A549 (cell line): ENCODE data around the gene ZDHHC18. TPM values are rescaled to one million over a fixed set of nuclear protein-coding genes. Genes with fewer than 3 reads are reported as not detected.
A peak's percentile ranks its signal among the peaks of the same experiment; 100 is the strongest.

Source experiments
- ATAC-seq, 2 experiments: fragments of 200-7000 bp in 1 of 2; fragments of >200 bp in 1 of 2; cut with Nextera tagmentation in 1 of 2; cut with Tn5 transposase in 1 of 2; 3 replicates each; pipeline versions ENCODE4 v1.8.0 to v1.9.1; 2018 to 2020; ENCODE audit warnings: mild to moderate bottlenecking in 1 of 2, moderate library complexity in 1 of 2
- CTCF ChIA-PET: fragments of 300-600 bp; sonication (Branson Sonifier 250); formaldehyde crosslinking; extraction: SDS; loops from one replicate; lab custom pipeline; 2021; ENCODE audit warnings: antibody characterized with exemption, inconsistent platforms; lab: Yijun Ruan, JAX
- POLR2A ChIA-PET: fragments of 350-600 bp; formaldehyde crosslinking; extraction: SDS; loops from one replicate; lab custom pipeline; 2021; ENCODE audit warnings: antibody characterized with exemption, inconsistent platforms; lab: Yijun Ruan, JAX
- DNase-seq, 2 experiments: peaks; one replicate each; pipeline versions ENCODE4 v3.0.0 to v3.0.0-alpha.2; 2011 to 2016; ENCODE audit warnings: low read depth in 1 of 2, low spot score in 1 of 2
- FAIRE-seq: peaks from 2 replicates; lab custom pipeline; 2011; peaks lifted over from hg19 to GRCh38; lab: Jason Lieb, UNC
- H3K27ac ChIP-seq, 2 experiments: fragments of >200 bp; sonication (Bioruptor Twin); formaldehyde crosslinking; 3 replicates each; pipeline ENCODE4 v1.5.1; 2016 to 2017
- H3K4me1 ChIP-seq: fragments of >200 bp; sonication (Bioruptor Twin); formaldehyde crosslinking; 3 replicates; pipeline ENCODE4 v1.6.1; 2016
- H3K4me2 ChIP-seq: fragments of >200 bp; sonication (Bioruptor Twin); formaldehyde crosslinking; 3 replicates; pipeline ENCODE4 v1.6.1; 2016
- H3K4me3 ChIP-seq: fragments of >200 bp; sonication (Bioruptor Twin); formaldehyde crosslinking; 3 replicates; pipeline ENCODE4 v1.5.1; 2016
- H3K9me3 ChIP-seq: fragments of >200 bp; sonication (Bioruptor Twin); formaldehyde crosslinking; 3 replicates; pipeline ENCODE4 v1.6.1; 2016
- CBX2 ChIP-seq: fragments of 200-600 bp; sonication (generic); IDR thresholded peaks from 2 replicates; pipeline ENCODE4 v1.6.1; 2016; ENCODE audit warnings: low read depth, mild to moderate bottlenecking, borderline replicate concordance
- CBX8 ChIP-seq: fragments of 200-600 bp; sonication (generic); IDR thresholded peaks from 2 replicates; pipeline ENCODE4 v1.6.1; 2016
- CEBPB ChIP-seq, 2 experiments: fragments of >200 bp in 1 of 2; sonication (Bioruptor Twin) in 1 of 2; formaldehyde crosslinking in 1 of 2; IDR thresholded peaks; 2 replicates each; pipeline ENCODE4 v1.6.1; 2012 to 2016
- CHD4 ChIP-seq: fragments of 200-600 bp; sonication (generic); IDR thresholded peaks from 2 replicates; pipeline ENCODE4 v1.6.1; 2016; ENCODE audit warnings: antibody characterized with exemption, mild to moderate bottlenecking, borderline replicate concordance
- E2F6 ChIP-seq: IDR thresholded peaks from 2 replicates; pipeline ENCODE4 v1.6.1; 2012; ENCODE audit warnings: low read depth, borderline replicate concordance
- EHF ChIP-seq: fragments of 250-450 bp; sonication (Bioruptor Pico); IDR thresholded peaks from 2 replicates; pipeline ENCODE4 v1.5.0; 2020; ENCODE audit warnings: mild to moderate bottlenecking
- EHMT2 ChIP-seq: fragments of 200-600 bp; sonication (generic); IDR thresholded peaks from 2 replicates; pipeline ENCODE4 v1.6.1; 2016; ENCODE audit warnings: antibody characterized with exemption, low read depth, mild to moderate bottlenecking, moderate library complexity
- ELK1 ChIP-seq: fragments of 150-350 bp; IDR thresholded peaks from 2 replicates; pipeline ENCODE4 v1.6.1; 2014; ENCODE audit warnings: low read depth, mild to moderate bottlenecking, low read length
- EP300 ChIP-seq, 2 experiments: fragments of >200 bp; sonication (Bioruptor Twin); formaldehyde crosslinking; IDR thresholded peaks; 2 replicates in 1 of 2; 3 replicates in 1 of 2; pipeline ENCODE4 v1.6.1; 2016 to 2017
- ESRRA ChIP-seq: fragments of 150-350 bp; IDR thresholded peaks from 2 replicates; pipeline ENCODE4 v1.6.1; 2014; ENCODE audit warnings: mild to moderate bottlenecking, low read length, borderline replicate concordance
- FOXS1 ChIP-seq: fragments of 250-450 bp; sonication (Bioruptor Pico); IDR thresholded peaks from 2 replicates; pipeline ENCODE4 v1.5.0; 2020; ENCODE audit warnings: mild to moderate bottlenecking, moderate library complexity
- HES2 ChIP-seq: fragments of >200 bp; sonication (Bioruptor Twin); formaldehyde crosslinking; IDR thresholded peaks from 2 replicates; pipeline ENCODE4 v1.6.1; 2016
- HMGXB4 ChIP-seq: fragments of 250-450 bp; sonication (Bioruptor Pico); IDR thresholded peaks from 2 replicates; pipeline ENCODE4 v1.5.0; 2021; ENCODE audit warnings: mild to moderate bottlenecking, moderate library complexity, borderline replicate concordance
- HOXA7 ChIP-seq: fragments of 250-450 bp; sonication (Bioruptor Pico); IDR thresholded peaks from 2 replicates; pipeline ENCODE4 v1.5.0; 2020; ENCODE audit warnings: mild to moderate bottlenecking, moderate library complexity
- HOXB5 ChIP-seq: fragments of 250-450 bp; sonication (Bioruptor Pico); IDR thresholded peaks from 2 replicates; pipeline ENCODE4 v1.5.0; 2020; ENCODE audit warnings: mild to moderate bottlenecking, moderate library complexity
- JUN ChIP-seq, 2 experiments: fragments of >200 bp; sonication (Bioruptor Twin); formaldehyde crosslinking; IDR thresholded peaks; 2 replicates in 1 of 2; 3 replicates in 1 of 2; pipeline ENCODE4 v1.6.1; 2016 to 2017
- KDM1A ChIP-seq: fragments of 200-600 bp; sonication (generic); IDR thresholded peaks from 2 replicates; pipeline ENCODE4 v1.6.1; 2016; ENCODE audit warnings: low read depth, mild to moderate bottlenecking
- MYC ChIP-seq: IDR thresholded peaks from 2 replicates; pipeline ENCODE4 v1.6.1; 2012; ENCODE audit warnings: mild to moderate bottlenecking, inconsistent platforms, low read length, improper control_type of control experiment, borderline replicate concordance
- NFE2L2 ChIP-seq: fragments of 150-350 bp; conservative IDR thresholded peaks from 2 replicates; pipeline ENCODE4 v1.6.1; 2014; ENCODE audit warnings: low read length
- NPAS2 ChIP-seq: fragments of 250-450 bp; sonication (Bioruptor Pico); IDR thresholded peaks from 2 replicates; pipeline ENCODE4 v1.8.0; 2022; ENCODE audit warnings: mild to moderate bottlenecking, moderate library complexity, borderline replicate concordance
- NR3C1 ChIP-seq: fragments of >200 bp; sonication (Bioruptor Twin); formaldehyde crosslinking; IDR thresholded peaks from 3 replicates; pipeline ENCODE4 v1.6.1; 2017
- POLR2A ChIP-seq: IDR thresholded peaks from 2 replicates; pipeline ENCODE4 v1.6.1; 2012; ENCODE audit warnings: mild to moderate bottlenecking, low read length
- RARB ChIP-seq: fragments of 250-450 bp; sonication (Bioruptor Pico); IDR thresholded peaks from 2 replicates; pipeline ENCODE4 v1.8.0; 2021; ENCODE audit warnings: mild to moderate bottlenecking, moderate library complexity
- SMC3 ChIP-seq: fragments of >200 bp; sonication (Bioruptor Twin); formaldehyde crosslinking; IDR thresholded peaks from 3 replicates; pipeline ENCODE4 v1.6.1; 2018; ENCODE audit warnings: inconsistent platforms
- TP53 ChIP-seq: fragments of 250-450 bp; sonication (Bioruptor Pico); IDR thresholded peaks from 2 replicates; pipeline ENCODE4 v1.5.0; 2021; ENCODE audit warnings: mild to moderate bottlenecking, moderate library complexity
- ZC3H11A ChIP-seq: fragments of 450-650 bp; IDR thresholded peaks from 2 replicates; pipeline ENCODE4 v1.6.1; 2014; ENCODE audit warnings: antibody characterized with exemption, mild to moderate bottlenecking
- ZNF302 ChIP-seq: fragments of 250-450 bp; sonication (Bioruptor Pico); IDR thresholded peaks from 2 replicates; pipeline ENCODE4 v1.9.0; 2021; ENCODE audit warnings: inconsistent platforms, mild to moderate bottlenecking, moderate library complexity
- WGBS: methylation state at CpG from one replicate; pipeline ENCODE4 v1.1.6; 2017; ENCODE audit errors: missing lambda C conversion rate; 5-methylcytosine and 5-hydroxymethylcytosine counted together
- polyA plus RNA-seq, 4 experiments: library from polyadenylated mRNA; depleted of rRNA in 3 of 4; stranded (reverse); fragments of >200 nt; fragmentation: RNase III in 1 of 4; extraction: RNeasy Plus Mini Kit Qiagen cat#74134 plus additional on column Dnase treatment in 1 of 4; gene quantifications; 2 replicates in 3 of 4; 3 replicates in 1 of 4; pipeline ENCODE4 v1.2.3, GENCODE V29; 2011 to 2017

Gene ZDHHC18
- polyA plus RNA-seq, 2 of the 4 experiments (the other 2 are of a cell fraction) = 16.2 to 20.0 TPM

GRCh38 chr1:26814893-26815292 lies 11.6 kb upstream of the ZDHHC18 start:
- CTCF ChIA-PET = interaction anchor here (1.0 kb wide), 2 partner anchors 11 to 72 kb away, joined by 3 read pairs; partner anchors contain the start of gene ZDHHC18
- 90% methylated on average over 3 of the region's 3 CpGs for WGBS
- Histone ChIP-seq H3K4me1 (no peaks in the 10 kb centered on the region; the same call in 2 of the 3 replicates), H3K4me2 (no peak overlapping the region), H3K9me3 (no peaks in the 10 kb centered on the region), H3K4me3 (no peak overlapping the region), H3K27ac (no peak overlapping the region)
- POLR2A ChIA-PET = no interaction called here
- TF ChIP-seq E2F6 = no peak
- no peak for TF ChIP-seq JUN (IDR thresholded peaks at IDR 0.05)
- no peak for TF ChIP-seq EHMT2
- TF ChIP-seq NR3C1 = no peak
- DNase-seq (no peak), ATAC-seq (no peak), FAIRE-seq (no peak)

GRCh38 chr1:26820784-26821269 lies 5.7 kb upstream of the ZDHHC18 start:
- CTCF ChIA-PET = interaction anchor here (1.2 to 3.7 kb wide), 2 partner anchors 10 to 11 kb away, joined by 4 to 17 read pairs; no protein-coding TSS in a partner anchor
- DNase-seq (no peak), ATAC-seq (peak; percentile 30 to 58; a peak in 3 of 6 replicates), FAIRE-seq (no peak)
- Histone ChIP-seq H3K4me3 (no peak overlapping the region), H3K27ac (no peak overlapping the region), H3K9me3 (no peaks in the 10 kb centered on the region), H3K4me1 (peaks cover 7% of the 10 kb centered on the region), H3K4me2 (peak overlapping the region; percentile 21; the same call in 1 of the 3 replicates)
- POLR2A ChIA-PET = no interaction called here
- 77% methylated on average over 4 of the region's 4 CpGs for whole genome bisulfite sequencing
- TF ChIP-seq HOXB5 = no peak
- no peak for TF ChIP-seq FOXS1 (CRISPR knock-in tag)
- no peak for TF ChIP-seq CHD4
- no peak for TF ChIP-seq NPAS2 (CRISPR knock-in tag)
- TF ChIP-seq EHF (CRISPR knock-in tag) = no peak
- TF ChIP-seq HOXA7 (CRISPR knock-in tag) = no peak
- TF ChIP-seq ZC3H11A = no peak
- no peak for TF ChIP-seq SMC3
- no peak for TF ChIP-seq CEBPB (IDR thresholded peaks at IDR 0.05)
- TF ChIP-seq ESRRA = no peak
- TF ChIP-seq RARB = no peak
- no peak for TF ChIP-seq POLR2A
- no peak for TF ChIP-seq CBX2
- TF ChIP-seq KDM1A = no peak
- TF ChIP-seq ELK1 = no peak
- TF ChIP-seq CBX8 = no peak
- TF ChIP-seq NFE2L2 = no peak
- no peak for TF ChIP-seq MYC

GRCh38 chr1:26822737-26823395 lies 3.6 kb upstream of the ZDHHC18 start:
- ATAC-seq (no peak), FAIRE-seq (no peak)
- no peak overlapping the region for H3K4me2 ChIP-seq
- H3K4me3 ChIP-seq = no peak overlapping the region
- WGBS = 88% methylated on average over 4 of the region's 4 CpGs
- H3K4me1 ChIP-seq = peaks cover 13% of the 10 kb centered on the region
- H3K9me3 ChIP-seq = no peaks in the 10 kb centered on the region
- TF ChIP-seq EP300 (IDR thresholded peaks at IDR 0.05) = no peak
- TF ChIP-seq HOXA7 (CRISPR knock-in tag) = no peak
- no peak for TF ChIP-seq EHF (CRISPR knock-in tag)
- no peak for TF ChIP-seq TP53
- TF ChIP-seq ZNF302 (CRISPR knock-in tag) = no peak
- no peak for TF ChIP-seq NR3C1
- no peak for TF ChIP-seq HMGXB4 (CRISPR knock-in tag)
- no peak for TF ChIP-seq HES2
- TF ChIP-seq, all 56 proteins: peak for 0
- DNase-seq = no peak
- H3K27ac ChIP-seq = no peak overlapping the region
- POLR2A ChIA-PET = no interaction called here
- CTCF ChIA-PET = no interaction called here
